Measurements from ENCODE around the gene ARSJ.

GRCh38 chr4:113941836-113942235, 37.6 kb downstream of the ARSJ start:
- TF ChIP-seq CTCF (conservative IDR thresholded peaks at IDR 0.05; ENCODE audit: low read depth, low read length) (no peak), EZH2 (IDR thresholded peaks at IDR 0.05; ENCODE audit: low read length, unreplicated experiment) (no peak), EZH2phosphoT487 (IDR thresholded peaks at IDR 0.05; ENCODE audit: borderline replicate concordance, low read length) (no peak)
